Astrocyte of the cerebellum (primary cell): ENCODE data around the gene C19orf33.

Experiments used
- DNase-seq: peaks from one replicate; pipeline ENCODE4 v3.0.0-alpha.2; 2011; ENCODE audit warnings: low read depth
- H3K4me3 ChIP-seq: 2 replicates; pipeline ENCODE4 v1.5.1; 2011; ENCODE audit warnings: mild to moderate bottlenecking, low read depth, low read length, moderate library complexity
- CTCF ChIP-seq: IDR thresholded peaks from 2 replicates; pipeline ENCODE4 v1.5.1; 2012; ENCODE audit warnings: low read length, low read depth, moderate library complexity, mild to moderate bottlenecking; ENCODE audit errors: missing control alignments
- in situ Hi-C: cut with HindIII; loops from 2 replicates; pipeline ENCODE4 v1.10.0; 2017; ENCODE audit warnings: low sequenced_read_pairs

Gene C19orf33

GRCh38 chr19:38265213-38265861, 38.7 kb upstream of the C19orf33 start:
- no peak for TF ChIP-seq CTCF
- no peak for DNase-seq
- no peak overlapping the region for H3K4me3 ChIP-seq
- in situ Hi-C loops = no loop called here

GRCh38 chr19:38265921-38266429, 38.1 kb upstream of the C19orf33 start:
- in situ Hi-C loops = no loop called here
- H3K4me3 ChIP-seq = no peak overlapping the region
- no peak for DNase-seq
- no peak for TF ChIP-seq CTCF

- in situ Hi-C loops = no loop called here
- TF ChIP-seq CTCF = no peak
- DNase-seq = no peak
- H3K4me3 ChIP-seq = no peak overlapping the region
Measured at GRCh38 chr19:38266981-38267597, 37.0 kb upstream of the C19orf33 start.

- TF ChIP-seq CTCF = no peak
- in situ Hi-C loops = no loop called here
- DNase-seq = no peak
- no peak overlapping the region for H3K4me3 ChIP-seq
Measured at GRCh38 chr19:38267761-38268483, 36.1 kb upstream of the C19orf33 start.

GRCh38 chr19:38268539-38268938, 35.5 kb upstream of the C19orf33 start:
- no peak overlapping the region for H3K4me3 ChIP-seq
- DNase-seq = no peak
- in situ Hi-C loops = no loop called here
- TF ChIP-seq CTCF = no peak

GRCh38 chr19:38270587-38271167, 33.4 kb upstream of the C19orf33 start:
- DNase-seq = peak; percentile 34
- in situ Hi-C loops = no loop called here
- no peak for TF ChIP-seq CTCF
- H3K4me3 ChIP-seq = no peak overlapping the region
